Activated T-cell treated with anti-CD3 and anti-CD28 coated beads for 24 hours (primary cell): ENCODE measurements around the gene GGCT.
A peak's percentile ranks its signal among the peaks of the same experiment; 100 is the strongest.
"Not testable (repeated sequence)": the region's sequence is repeated elsewhere in the genome, so short reads cannot be mapped to it uniquely, and the experiment has no call there.

Experiments
- DNase-seq: peaks from one replicate; pipeline ENCODE4 v3.0.0-alpha.2; 2020; ENCODE audit warnings: low read depth

GGCT gene, protein sequence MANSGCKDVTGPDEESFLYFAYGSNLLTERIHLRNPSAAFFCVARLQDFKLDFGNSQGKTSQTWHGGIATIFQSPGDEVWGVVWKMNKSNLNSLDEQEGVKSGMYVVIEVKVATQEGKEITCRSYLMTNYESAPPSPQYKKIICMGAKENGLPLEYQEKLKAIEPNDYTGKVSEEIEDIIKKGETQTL

GRCh38 chr7:30504301-30505173 is at the start of gene GGCT:
TSS of gene GGCT (minus strand) at chr7:30504829. CDS start at chr7:30504709, 120 bp downstream.
- peak; percentile 95 for DNase-seq

GRCh38 chr7:30553546-30553945 is 48.9 kb upstream of the GGCT start:
- DNase-seq: no peak

GRCh38 chr7:30553141-30553540 is 48.5 kb upstream of the GGCT start:
- no peak for DNase-seq

GRCh38 chr7:30552330-30552729 is 47.7 kb upstream of the GGCT start:
- no peak for DNase-seq

- DNase-seq: no peak
These were observed 45.4 kb upstream of the GGCT start for GRCh38 chr7:30549931-30550493.

- peak; percentile 28 for DNase-seq
These were observed 44.2 kb upstream of the GGCT start for GRCh38 chr7:30548845-30549244.

DNA sequence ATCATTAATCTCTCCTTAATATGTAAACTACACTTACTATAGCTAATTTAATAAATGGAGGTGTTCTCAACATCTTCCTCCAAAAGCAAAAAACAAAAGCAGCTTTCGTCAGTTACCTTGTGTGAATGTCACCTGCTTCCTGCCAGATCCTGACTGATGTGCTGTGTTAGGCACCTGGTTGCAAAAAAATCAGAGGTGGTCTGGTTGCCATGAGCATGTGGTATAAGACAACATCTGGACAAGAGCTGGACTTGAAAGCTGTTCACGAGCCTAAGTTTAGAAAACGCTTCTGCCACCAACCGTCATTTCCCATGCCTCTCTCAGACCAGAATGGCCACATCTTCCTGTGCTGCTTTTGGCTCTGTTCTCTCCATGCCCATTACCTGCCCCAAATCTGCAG is 42.0 kb upstream of the GGCT start:
- DNase-seq: no peak

- no peak for DNase-seq
These were observed 41.3 kb upstream of the GGCT start for GRCh38 chr7:30545791-30546555.

DNA sequence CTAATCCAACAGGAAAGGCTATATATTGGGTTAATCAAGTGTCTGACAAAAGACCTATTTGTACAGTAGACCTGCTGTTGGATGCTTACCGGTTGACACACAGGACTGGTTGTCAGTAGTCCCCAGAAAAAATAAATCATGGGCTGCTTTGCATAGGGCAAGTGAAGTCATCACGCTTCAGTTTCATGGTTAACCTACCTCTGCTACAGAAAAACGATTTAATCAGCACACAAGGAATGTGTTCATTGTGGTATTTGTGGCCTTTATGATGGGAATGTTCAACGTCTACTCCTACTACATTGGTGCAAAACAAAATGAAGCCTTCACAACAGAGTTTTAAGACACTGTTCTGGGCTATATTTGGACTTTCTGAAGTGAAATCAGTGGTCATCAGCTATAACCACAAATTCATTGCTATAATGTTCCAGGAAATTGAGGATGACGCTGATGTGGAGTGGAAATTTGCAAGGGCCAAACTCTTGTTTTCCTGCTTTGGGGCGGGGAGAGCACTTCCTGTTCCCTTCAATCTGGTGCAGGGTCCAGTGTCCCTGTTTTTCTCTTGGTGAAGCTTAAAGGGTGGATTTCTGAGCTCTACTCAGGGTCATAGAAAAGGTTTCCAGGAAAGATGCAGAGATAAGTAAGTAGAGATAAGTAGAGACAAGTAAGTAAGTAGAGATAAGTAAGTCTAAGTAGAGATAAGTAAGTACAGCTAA is 39.3 kb upstream of the GGCT start:
- no peak for DNase-seq

GRCh38 chr7:30543115-30543514 is 38.5 kb upstream of the GGCT start:
- not testable (repeated sequence) for DNase-seq

- no peak for DNase-seq
These were observed 29.3 kb upstream of the GGCT start for GRCh38 chr7:30533886-30534285.

GRCh38 chr7:30531286-30531685 is 26.7 kb upstream of the GGCT start:
- no peak for DNase-seq

- no peak for DNase-seq
These were observed 25.7 kb upstream of the GGCT start for GRCh38 chr7:30530373-30530772.

GRCh38 chr7:30528779-30529178 is 24.1 kb upstream of the GGCT start:
- no peak for DNase-seq

DNA sequence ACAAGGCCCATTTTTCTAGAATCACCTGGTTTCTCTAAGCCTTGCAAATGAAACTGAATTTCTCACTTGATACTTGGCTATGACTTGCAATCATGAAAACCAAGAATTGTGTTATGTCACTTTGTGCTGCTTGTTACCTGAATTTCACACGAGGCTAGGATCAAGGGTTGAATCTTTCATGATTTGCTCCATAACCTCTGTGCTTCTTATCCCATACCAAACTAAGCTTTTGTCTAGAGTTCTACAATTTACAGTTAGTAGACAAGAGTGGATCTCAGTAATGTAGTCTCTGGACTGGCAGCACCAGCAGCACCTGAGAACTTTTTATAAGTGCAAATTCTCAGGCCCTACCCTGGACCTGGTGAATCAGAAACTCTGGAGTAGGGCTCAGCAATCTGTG is 22.7 kb upstream of the GGCT start:
- DNase-seq: not testable (repeated sequence)

GRCh38 chr7:30526163-30526562 is 21.5 kb upstream of the GGCT start:
- DNase-seq: no peak

- no peak for DNase-seq
These were observed 20.8 kb upstream of the GGCT start for GRCh38 chr7:30525429-30525828.

DNA sequence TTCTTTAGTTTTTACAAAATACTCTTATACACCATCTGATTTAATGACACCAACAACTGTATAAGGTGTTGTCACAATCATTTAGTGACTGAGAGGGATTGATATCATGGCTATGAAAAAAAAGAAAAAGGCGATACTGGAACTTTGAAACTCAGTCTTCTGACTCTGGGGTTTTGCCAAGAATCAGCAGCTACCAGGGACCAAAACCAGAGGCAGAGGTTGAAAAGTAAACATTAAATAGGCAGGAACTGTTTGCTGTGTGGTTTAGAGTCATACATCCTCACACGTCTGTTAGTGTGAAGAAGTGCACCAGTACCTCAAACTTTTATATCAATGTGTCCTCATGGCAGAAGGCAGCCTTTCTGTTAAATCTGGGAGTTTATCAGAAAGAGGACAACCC is 19.9 kb upstream of the GGCT start:
- DNase-seq: no peak

DNA sequence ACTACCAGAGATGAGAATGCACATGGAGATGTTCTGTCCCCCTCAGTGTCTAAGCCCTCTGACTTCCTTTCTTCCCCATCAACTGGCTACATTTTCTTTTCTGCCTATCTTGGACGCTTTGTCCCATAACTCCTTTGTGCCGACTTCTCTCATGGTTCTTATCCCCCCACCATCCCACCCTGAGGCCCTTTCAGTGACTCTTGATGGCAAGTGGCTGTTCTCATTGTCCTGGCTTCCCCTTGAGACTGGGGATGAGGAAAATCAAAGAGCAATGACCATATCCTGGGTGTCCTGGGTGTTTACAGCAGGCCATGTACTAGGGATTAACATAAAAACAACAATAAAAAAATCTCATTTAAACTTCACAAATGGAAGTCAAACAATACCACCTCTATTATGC is 18.8 kb upstream of the GGCT start:
- DNase-seq: no peak

GRCh38 chr7:30522159-30522558 is 17.5 kb upstream of the GGCT start:
- DNase-seq: no peak

GRCh38 chr7:30521532-30521931 is 16.9 kb upstream of the GGCT start:
- no peak for DNase-seq

- no peak for DNase-seq
These were observed 14.5 kb upstream of the GGCT start for GRCh38 chr7:30519122-30519521.
